Stimulated activated CD8-positive, alpha-beta memory T cell treated with anti-CD3 and anti-CD28 coated beads, Interleukin-15, amount 100 ng/mL, for 48 hours (primary cell): Measurements from ENCODE around the gene ALDH7A1.
"Not testable (repeated sequence)": the region's sequence is repeated elsewhere in the genome, so short reads cannot be mapped to it uniquely, and the experiment has no call there.

Experiments used
- DNase-seq, 2 donors: peaks; one replicate each; pipeline ENCODE4 v3.0.0-alpha.2; 2020; ENCODE audit warnings: low read depth in 2 of 2

Gene ALDH7A1

GRCh38 chr5:126535856-126536545, 59.0 kb downstream of the ALDH7A1 start:
- no peak for DNase-seq

GRCh38 chr5:126534553-126534952, 60.5 kb downstream of the ALDH7A1 start:
- DNase-seq: no peak

- DNase-seq: no peak
Measured at GRCh38 chr5:126531543-126532120, 63.4 kb downstream of the ALDH7A1 start.

DNA sequence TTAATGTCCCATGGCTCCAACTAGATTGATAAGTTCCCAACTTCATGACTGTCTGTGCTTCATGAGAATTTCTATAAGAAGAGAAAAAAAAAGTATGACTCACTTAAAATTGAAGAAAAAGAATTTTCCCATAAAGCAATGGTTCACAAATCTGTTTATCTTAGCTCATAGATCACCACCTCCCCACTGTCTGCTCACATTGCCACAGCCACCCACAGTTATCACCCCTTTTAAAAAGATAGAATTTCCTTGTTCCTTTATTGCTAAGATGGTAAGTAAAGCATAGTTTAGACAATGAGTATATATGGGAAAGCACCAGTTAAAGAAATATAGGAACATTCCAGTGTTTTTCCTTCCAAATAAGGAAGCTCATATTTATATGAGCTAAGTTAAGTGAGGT, 67.1 kb downstream of the ALDH7A1 start:
- no peak for DNase-seq

DNA sequence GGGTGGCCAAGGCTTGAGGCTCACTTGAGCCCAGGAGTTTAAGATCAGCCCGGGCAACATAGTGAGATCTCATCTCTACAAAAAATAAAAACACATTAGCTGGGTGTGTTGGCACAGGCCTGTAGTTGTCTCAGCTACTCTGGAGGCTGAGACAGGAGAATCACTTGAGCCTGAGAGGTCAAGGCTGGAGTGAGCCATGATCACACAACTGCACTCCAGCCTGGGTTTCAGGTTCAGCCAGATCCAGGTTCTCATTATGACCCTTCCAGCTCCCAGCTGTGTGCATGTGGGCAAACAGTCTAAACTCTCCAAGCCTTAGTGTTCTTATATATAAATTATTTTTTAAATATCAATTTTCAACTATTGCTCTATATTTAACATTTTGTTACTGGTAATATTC, 67.9 kb downstream of the ALDH7A1 start:
- DNase-seq: no peak

GRCh38 chr5:126526493-126526892, 68.5 kb downstream of the ALDH7A1 start:
- no peak for DNase-seq

DNA sequence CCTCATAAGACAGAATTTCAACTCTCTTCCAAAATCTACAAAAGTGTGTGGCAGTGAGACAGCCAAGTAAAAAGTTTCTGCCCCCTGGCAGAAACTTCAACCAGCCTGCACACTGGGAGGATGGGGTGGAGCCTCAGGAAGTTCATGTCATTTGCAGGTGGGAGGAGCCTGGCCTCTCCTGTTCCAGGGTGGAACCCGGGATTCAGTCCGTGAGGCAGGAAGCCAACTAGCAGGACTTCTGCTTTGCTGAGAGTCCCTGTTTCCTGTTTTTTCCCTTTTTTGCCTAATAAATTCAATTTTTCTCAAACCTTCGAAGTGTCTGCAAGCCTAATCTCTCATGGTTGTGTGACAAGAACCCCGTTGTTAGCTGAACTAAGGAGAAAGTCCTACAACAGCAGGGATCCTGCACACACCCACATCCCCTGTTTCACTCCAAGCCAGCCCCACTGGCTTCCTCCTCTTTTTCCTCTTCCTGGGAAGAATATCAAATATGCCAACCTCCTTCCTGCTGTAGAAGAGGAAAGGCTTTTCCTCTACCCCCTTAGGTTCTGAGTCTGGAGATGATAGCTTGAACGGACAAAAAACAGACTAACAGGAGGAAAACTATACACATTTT, 69.3 kb downstream of the ALDH7A1 start:
- no peak for DNase-seq

DNA sequence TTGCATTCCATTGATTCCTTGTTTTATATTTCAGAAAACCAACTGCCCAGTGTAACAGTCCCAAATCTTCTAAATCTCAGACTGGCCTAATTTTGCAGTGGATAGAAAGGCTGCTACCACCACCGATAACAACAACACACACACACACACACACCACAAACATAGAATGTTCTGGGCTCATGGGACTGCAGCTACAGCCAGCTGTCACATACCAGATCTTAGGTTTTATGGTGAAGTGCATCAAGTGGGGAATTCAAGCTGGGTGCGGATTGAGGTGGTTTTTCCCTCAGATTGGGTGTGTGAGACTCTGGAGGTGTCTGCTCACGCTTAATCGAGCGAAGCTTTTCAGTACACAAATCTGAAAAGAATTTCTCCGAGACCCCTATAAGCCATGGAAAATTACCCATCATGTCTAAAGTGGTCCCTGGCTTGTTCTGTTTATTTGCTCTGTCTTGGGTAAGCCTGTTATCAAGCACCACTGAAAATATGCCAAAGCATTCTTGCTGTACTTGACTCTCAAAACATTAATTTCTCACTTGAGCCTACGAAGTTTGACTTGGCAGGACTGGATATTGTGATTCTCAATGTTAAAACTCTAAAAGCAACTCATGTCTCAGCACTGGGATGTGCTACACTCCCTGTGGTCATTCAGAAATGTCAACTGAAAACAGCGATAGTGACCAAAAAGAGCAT, 71.1 kb downstream of the ALDH7A1 start:
- DNase-seq: no peak

GRCh38 chr5:126521130-126521529, 73.9 kb downstream of the ALDH7A1 start:
- DNase-seq: no peak

DNA sequence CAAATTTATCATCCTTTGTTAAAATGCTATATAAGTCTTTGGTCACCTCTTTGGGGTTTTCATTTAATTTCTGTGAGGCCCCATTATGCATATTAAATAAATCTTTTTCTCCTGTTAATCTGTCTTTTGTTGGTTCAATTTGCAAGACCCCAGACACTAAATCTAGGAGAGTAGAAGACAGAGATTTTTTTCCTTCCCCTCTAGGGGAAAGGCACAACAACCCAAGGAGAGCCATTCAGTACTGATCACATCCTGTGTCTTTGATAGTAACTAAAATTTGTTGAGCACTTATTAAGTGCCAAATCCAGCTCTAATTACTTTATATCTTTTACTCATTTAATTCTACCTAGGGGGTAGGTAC, 74.4 kb downstream of the ALDH7A1 start:
- DNase-seq: no peak

DNA sequence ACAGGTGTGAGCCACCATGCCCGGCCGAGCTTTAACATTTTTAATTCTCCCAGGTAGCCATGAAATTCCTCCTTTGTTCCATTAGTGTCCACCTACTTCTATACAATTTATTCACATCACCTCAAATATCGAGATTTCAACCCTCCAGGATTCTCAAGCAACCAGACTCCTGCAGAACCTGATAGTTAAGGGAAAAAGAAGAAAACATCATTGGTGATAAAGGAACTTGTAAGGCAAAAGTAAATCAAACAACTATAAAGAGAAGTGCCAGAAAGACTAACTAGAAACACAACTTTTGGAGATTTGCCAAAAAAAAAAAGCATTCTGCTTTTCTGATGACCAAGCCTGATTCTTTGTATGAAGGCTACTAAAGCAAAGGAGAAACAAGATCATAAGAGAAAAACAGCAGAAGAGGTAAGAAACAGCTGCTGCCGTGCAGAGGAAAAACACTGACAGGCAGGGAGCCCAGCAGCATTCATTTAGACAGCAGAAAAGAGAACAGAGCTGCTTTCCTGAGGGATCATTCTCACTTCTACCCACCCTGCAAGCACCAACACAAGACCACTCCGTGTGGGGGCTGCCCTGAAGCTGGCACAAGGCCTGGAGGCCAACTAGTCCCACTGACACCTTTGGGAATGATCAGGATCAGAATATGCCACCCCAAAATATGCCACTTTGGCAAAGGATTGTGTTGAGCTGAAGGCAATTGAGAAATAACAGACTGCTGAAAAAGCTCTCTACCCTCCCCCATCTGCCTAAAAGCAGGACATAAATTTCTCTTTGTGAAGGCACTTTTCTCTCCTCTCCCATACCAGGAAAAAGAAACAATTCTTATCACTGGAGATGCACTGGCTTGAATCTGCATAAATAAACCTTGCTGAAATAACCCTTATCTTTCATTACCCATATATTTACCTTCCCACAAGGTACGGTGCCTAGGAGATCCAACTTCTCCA, 75.1 kb downstream of the ALDH7A1 start:
- no peak for DNase-seq

GRCh38 chr5:126519223-126519622, 75.8 kb downstream of the ALDH7A1 start:
- not testable (repeated sequence) for DNase-seq

DNA sequence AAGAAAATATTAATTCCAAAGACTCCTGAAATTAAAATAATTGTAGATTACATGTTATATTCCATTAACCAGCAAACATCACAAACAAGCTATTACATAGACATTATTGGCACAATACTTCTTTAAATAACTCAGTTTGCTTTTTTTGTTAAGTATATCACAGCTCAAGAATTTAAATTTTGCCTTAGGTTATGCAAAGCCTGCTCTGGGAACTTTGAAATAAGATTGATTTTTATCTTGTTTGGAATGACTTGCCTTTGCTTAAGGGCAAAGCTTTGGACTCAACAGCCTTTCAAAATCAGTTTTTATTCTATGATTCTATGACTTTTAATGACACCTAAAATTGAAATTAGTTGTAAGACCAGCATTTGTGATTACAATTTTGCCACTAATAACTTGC, 78.2 kb downstream of the ALDH7A1 start:
- no peak for DNase-seq

DNA sequence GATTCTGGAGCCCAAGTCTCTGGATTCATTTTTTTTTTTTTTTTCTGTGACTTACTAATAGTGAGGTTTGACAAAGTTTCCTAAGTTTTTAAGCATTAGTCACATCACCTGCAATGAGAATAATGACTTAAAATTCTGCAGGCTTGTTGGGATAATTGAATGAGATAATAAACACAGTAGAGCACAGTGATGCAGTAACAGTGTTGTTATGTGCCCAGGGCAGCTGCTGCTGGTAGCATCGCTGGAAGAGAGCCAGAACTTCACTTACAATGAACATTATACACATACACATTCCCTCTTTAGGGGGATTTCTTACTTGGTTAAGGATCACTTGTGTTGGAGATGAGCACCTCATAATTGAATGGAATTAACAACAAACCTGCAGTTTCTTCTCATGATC, 78.9 kb downstream of the ALDH7A1 start:
- no peak for DNase-seq

DNA sequence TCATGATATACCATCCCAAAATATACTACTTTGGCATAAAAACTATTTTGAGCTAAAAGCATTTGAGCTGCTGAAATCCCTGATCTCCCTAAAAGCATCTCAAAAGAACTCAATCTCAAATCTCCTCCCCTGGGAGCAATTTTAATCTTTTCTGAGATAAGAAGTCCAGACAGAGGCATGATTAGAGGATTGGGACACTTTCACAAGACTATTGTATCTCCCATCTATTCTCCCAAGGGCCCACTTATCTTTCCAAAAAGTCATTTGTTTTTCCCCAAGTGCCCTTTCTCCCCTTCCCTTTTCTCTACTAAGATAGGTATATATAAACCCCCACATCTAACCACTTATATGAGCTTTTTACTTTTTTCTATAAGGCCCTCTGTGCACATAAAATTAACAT, 79.7 kb downstream of the ALDH7A1 start:
- no peak for DNase-seq

DNA sequence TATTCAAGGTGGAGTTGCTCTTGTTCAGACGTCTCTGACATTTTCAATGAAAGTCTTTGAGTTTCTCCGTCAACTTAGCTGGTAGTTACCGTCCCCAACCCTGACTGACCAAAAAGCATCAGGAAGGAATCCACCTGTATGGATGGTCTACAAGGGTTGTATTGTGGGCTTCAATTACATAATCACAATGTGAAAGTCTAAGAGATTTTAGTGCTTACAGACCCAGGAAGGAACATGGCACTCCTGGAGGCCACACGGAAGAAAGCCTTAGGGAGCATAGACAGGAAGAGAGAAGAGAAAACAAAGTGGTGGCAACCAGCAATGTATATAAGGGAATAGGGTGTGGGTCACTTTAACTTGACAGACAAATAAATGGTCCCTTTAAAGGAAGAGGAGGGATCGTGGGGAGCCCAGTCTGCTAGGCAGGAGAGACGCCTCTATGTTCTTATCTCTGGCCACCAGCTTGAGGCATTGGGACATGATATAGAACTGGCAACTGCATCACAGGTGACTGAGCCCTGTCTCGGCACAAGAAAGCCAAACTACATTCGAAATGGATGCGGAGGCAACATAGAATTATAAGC, 80.4 kb downstream of the ALDH7A1 start:
- DNase-seq: no peak

GRCh38 chr5:126514131-126514557, 80.9 kb downstream of the ALDH7A1 start:
- DNase-seq: no peak

- no peak for DNase-seq
Measured at GRCh38 chr5:126513703-126514102, 81.3 kb downstream of the ALDH7A1 start.

DNA sequence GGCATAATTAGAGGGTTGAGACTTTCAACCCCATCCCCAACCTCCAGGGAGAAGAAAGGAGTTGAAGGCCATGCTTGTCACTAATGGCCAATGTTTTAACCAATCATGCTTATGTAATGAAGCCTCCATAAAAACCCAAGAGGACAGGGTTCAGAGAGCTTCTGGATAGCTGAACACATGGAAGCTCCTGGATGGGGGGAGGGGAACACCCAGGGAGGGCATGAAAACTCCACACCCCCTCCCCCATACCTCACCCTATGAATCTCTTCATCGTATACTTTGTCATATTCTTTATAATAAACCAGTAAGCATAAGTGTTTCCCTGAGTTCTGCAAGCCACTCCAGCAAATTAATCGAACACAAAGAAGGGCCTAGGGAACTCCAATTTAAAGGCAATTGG, 81.7 kb downstream of the ALDH7A1 start:
- DNase-seq: no peak

GRCh38 chr5:126512451-126512850, 82.6 kb downstream of the ALDH7A1 start:
- DNase-seq: no peak

DNA sequence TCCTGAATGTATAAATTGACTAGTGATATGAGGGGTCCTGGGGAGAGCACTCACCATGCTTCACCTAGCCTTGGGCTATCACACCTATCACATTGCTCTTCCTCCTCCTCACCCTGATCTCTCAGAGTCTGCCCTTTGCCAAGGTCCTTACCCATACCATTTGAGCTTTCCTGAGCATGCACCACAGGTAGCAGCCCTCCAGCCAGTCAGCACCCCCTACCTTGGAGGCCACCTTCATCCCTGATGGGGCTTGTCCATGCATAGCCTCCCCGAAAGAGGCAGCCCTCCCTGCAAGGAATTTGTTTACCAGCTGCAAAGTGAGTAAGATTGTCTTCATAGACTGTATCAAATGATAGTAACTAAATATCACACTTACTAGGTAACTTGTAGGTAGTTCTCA, 83.1 kb downstream of the ALDH7A1 start:
- no peak for DNase-seq
